ENCODE results near the gene EIF1. TPM values are rescaled to one million over a fixed set of nuclear protein-coding genes. Genes with fewer than 3 reads are reported as not detected.

Gene EIF1
- total RNA-seq, 1 donor from 2014 or later: 368 TPM

DNA sequence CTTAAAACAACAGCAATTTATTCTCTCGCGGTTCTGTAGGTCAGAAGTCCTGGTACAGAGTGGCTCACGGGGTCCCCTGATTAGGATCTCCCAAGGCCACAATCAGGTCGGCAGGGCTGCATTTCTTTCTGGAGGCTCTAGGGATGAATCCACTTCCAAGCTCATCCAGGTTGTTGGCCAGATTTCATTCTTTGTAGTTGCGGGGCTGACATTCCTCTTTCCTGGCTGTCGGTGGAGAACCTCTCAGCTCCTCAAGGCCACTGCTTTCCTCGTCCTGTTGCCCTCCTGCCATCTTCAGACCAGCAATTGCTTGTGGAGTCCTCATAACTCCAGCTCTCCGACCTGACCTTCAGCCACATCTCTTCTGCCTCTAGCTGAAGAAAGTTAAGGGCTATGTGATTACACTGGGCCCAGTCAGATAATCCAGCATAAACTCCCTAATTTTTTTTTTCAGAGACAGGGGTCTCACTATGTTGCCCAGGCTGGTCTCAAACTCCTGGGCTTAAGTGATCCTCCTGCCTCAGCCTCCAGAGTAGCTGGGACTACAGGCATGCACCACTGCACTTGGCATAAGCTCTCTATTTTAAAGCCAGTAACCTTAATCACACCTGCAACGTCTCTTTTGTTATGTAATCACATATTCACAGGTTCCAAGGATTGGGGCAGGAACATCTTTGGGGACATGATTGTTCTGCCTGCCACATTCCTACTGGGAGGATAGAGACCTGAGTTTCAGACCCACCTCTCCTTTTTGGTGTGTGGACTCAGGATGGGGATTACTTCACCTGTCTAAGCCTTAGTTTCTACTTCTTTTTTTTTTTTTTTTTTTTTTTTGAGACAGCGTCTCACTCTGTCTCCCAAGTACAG lies 19.4 kb downstream of the EIF1 start:
- H3K36me3 ChIP-seq (ENCODE audit: control insufficient read depth, insufficient read depth, low read length): no peaks in the 10 kb centered on the region
- H3K4me3 ChIP-seq (ENCODE audit: low read depth, low read length): no peak overlapping the region
- TF ChIP-seq, protein P1, sequence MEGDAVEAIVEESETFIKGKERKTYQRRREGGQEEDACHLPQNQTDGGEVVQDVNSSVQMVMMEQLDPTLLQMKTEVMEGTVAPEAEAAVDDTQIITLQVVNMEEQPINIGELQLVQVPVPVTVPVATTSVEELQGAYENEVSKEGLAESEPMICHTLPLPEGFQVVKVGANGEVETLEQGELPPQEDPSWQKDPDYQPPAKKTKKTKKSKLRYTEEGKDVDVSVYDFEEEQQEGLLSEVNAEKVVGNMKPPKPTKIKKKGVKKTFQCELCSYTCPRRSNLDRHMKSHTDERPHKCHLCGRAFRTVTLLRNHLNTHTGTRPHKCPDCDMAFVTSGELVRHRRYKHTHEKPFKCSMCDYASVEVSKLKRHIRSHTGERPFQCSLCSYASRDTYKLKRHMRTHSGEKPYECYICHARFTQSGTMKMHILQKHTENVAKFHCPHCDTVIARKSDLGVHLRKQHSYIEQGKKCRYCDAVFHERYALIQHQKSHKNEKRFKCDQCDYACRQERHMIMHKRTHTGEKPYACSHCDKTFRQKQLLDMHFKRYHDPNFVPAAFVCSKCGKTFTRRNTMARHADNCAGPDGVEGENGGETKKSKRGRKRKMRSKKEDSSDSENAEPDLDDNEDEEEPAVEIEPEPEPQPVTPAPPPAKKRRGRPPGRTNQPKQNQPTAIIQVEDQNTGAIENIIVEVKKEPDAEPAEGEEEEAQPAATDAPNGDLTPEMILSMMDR (IDR thresholded peaks at IDR 0.05; ENCODE audit: insufficient read depth, low read length, poor library complexity, severe bottlenecking): no peak
- no peak for DNase-seq (ENCODE audit: low read depth)
- peaks cover 3% of the 10 kb centered on the region for H3K27me3 ChIP-seq (ENCODE audit: control insufficient read depth, insufficient read depth, low read length)

DNA sequence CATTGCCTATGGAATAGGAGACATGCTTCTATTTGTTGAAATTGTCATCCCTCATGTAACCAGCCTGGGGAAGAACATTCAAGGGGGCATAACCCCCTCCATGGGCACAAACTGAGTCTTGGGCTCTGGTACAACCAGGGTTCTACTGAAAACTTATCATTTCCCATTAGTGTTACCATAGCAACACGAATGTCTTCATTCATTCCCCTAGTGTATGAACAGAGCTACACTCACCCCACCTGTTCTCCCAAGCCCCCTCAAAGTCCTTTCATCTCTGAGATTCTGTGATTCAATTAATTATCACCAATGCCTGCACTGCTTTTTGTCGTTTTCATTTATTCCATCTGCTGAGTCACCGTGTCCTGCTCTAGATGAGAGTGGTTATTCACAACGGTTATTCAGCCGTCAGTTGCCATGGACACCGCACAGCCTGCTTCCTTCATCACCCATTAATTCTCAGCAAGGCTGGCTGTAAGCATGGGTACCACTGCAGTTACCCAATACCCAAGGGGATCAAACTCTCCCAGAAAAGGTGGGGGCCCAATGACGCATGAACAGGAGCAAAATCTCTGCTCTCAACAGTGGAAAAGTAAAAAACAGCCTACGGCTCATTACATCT lies 21.9 kb downstream of the EIF1 start:
- Histone ChIP-seq H3K36me3 (ENCODE audit: control insufficient read depth, insufficient read depth, low read length) (no peaks in the 10 kb centered on the region), H3K27me3 (ENCODE audit: control insufficient read depth, insufficient read depth, low read length) (peaks cover 3% of the 10 kb centered on the region), H3K4me3 (ENCODE audit: low read depth, low read length) (no peak overlapping the region)
- TF ChIP-seq, protein P1 (IDR thresholded peaks at IDR 0.05; ENCODE audit: insufficient read depth, low read length, poor library complexity, severe bottlenecking): no peak
- DNase-seq (ENCODE audit: low read depth): peak; percentile 81

DNA sequence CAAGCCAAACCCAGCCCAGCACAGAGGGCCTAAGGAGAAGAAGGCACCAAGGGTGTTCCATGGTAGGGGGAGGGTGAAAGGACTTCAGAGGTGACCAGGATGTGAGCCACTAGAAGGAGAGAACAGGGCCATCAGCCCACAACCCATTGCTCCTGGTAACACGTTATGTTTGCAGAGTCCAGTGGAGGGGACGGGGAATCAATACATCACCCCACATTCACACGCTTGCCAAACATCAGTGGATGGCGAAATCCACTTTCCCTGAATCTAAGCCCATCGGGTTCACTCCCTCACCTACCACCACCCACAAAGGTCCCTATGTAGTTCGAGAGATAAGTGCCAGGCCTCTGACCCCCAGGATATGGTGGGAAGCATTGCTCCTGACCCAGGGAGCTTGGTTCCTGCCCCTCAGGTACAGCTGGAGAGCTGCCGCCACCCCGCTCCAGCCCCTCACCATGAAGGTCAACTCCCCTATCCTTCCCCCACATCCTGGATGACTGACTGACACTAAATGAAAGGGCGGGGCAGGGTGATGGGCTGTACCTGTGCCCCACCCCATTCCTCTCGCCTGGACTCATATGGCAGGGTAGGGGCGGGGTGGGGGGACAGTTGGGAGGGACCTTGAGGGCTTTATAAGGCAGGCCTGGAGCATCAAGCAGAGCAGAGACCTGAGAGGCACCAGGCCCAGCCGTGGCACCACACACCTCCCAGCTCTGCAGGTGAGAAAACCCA lies 23.1 kb downstream of the EIF1 start, which contains the start of gene GAST:
Gene GAST (plus strand): TSS at position 663 of the 732 bp plus-strand sequence. CDS start 3,106 bp downstream, outside the sequence.
- H3K4me3 ChIP-seq (ENCODE audit: low read depth, low read length): no peak within 1 kb of the TSS
- TF ChIP-seq, protein P1 (IDR thresholded peaks at IDR 0.05; ENCODE audit: insufficient read depth, low read length, poor library complexity, severe bottlenecking): no peak
- no peak for DNase-seq (ENCODE audit: low read depth)
- peaks cover 3% of the 10 kb centered on the region for H3K27me3 ChIP-seq (ENCODE audit: control insufficient read depth, insufficient read depth, low read length)
- H3K36me3 ChIP-seq (ENCODE audit: control insufficient read depth, insufficient read depth, low read length): no peaks in the 10 kb centered on the region

DNA sequence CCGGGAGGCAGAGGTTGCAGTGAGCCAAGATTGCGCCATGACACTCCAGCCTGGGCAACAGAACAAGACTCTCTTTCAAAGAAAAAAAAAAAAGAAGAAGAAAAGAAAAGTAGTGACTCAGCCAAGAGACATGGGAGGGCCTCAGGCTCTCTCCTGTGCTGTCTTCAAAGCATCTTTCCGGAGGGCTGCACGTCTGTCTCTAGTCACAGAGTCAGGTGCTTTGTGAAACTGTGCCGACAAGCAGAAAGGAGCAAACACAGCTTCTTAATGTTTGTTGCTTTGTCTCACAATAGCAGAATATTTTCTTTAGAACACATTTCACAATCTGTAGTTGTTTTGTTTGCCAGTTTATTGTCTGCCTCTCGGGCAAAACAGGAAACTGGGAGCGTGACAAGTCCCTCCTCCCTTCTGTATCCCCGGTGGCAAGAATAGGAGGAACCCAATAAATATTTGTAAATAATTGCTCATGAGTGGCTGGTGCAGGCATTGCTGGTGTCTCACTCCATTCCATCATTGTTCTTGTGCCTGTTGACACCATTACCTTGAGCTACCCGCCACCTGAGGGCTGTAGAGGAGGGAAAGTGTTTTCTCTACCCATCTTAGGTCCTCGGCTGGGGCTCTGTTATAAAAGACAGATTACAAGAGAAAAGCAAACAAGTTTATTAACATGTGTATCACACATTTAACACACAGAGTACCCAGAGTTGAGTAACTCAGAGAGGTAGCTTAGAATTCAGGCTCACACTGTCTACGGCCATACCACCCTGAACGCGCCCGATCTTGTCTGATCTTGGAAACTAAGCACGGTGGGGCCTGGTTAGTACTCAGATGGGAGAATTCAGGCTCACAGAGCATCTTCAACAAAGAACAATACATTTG lies 29.0 kb downstream of the EIF1 start:
- no peaks in the 10 kb centered on the region for H3K27me3 ChIP-seq (ENCODE audit: control insufficient read depth, insufficient read depth, low read length)
- TF ChIP-seq, protein P1 (IDR thresholded peaks at IDR 0.05; ENCODE audit: insufficient read depth, low read length, poor library complexity, severe bottlenecking): no peak
- H3K36me3 ChIP-seq (ENCODE audit: control insufficient read depth, insufficient read depth, low read length): no peaks in the 10 kb centered on the region
- no peak overlapping the region for H3K4me3 ChIP-seq (ENCODE audit: low read depth, low read length)
- DNase-seq (ENCODE audit: low read depth): no peak

DNA sequence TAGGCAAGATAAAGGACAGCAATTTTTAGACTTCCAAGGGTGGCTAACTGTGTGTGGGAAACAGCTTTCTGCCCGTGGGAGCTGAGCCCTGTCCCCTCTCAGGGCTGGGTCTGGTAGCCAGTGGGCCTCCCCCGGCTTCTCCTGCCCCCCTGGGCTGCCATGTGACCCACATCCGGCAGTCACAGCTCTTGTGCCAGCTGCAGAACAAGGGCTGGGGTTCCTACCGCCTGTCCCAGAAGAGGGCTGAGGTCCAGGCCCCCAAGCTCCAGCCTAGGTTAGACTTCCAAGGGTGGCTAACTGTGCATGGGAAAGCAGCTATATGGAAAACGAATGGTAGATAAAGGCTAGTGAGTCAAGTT lies 29.6 kb downstream of the EIF1 start:
- DNase-seq (ENCODE audit: low read depth): no peak
- TF ChIP-seq, protein P1 (IDR thresholded peaks at IDR 0.05; ENCODE audit: insufficient read depth, low read length, poor library complexity, severe bottlenecking): no peak
- Histone ChIP-seq H3K27me3 (ENCODE audit: control insufficient read depth, insufficient read depth, low read length) (no peaks in the 10 kb centered on the region), H3K36me3 (ENCODE audit: control insufficient read depth, insufficient read depth, low read length) (no peaks in the 10 kb centered on the region), H3K4me3 (ENCODE audit: low read depth, low read length) (no peak overlapping the region)
